HL-60 (cell line): ENCODE results near the gene LRRC17.

Experiments used
- DNase-seq, 2 experiments: peaks; one replicate each; pipeline ENCODE4 v3.0.0-alpha.2; 2010 to 2020; ENCODE audit warnings: low read depth in 1 of 2, low spot score in 1 of 2
- H3K27ac ChIP-seq: fragments of 250-450 bp; sonication (Bioruptor Pico); replicated peaks from 2 replicates; pipeline ENCODE4 v1.5.1; 2020; ENCODE audit warnings: mild to moderate bottlenecking, moderate library complexity
- H3K27me3 ChIP-seq: fragments of 250-450 bp; sonication (Bioruptor Pico); 2 replicates; pipeline ENCODE4 v1.5.1; 2021; ENCODE audit warnings: mild to moderate bottlenecking, moderate library complexity; ENCODE audit not compliant: insufficient read depth, poor library complexity, severe bottlenecking
- H3K4me3 ChIP-seq: replicated peaks from 2 replicates; pipeline ENCODE4 v1.5.1; 2011; ENCODE audit warnings: mild to moderate bottlenecking, control low read depth, low read length; ENCODE audit not compliant: insufficient read depth
- CTCF ChIP-seq: IDR thresholded peaks from one replicate; pipeline ENCODE4 v1.5.1; 2011; ENCODE audit warnings: low read length, control low read depth, inconsistent platforms; ENCODE audit not compliant: insufficient read depth
- GABPA ChIP-seq: IDR thresholded peaks from 2 replicates; pipeline ENCODE4 v1.6.1; 2012; ENCODE audit warnings: low read depth
- POLR2AphosphoS5 ChIP-seq: IDR thresholded peaks from 2 replicates; pipeline ENCODE4 v1.6.1; 2012; ENCODE audit warnings: low read depth
- REST ChIP-seq: IDR thresholded peaks from 2 replicates; pipeline ENCODE4 v1.6.1; 2012; ENCODE audit warnings: low read depth; ENCODE audit not compliant: insufficient replicate concordance
- SPI1 ChIP-seq: IDR thresholded peaks from 2 replicates; pipeline ENCODE4 v1.6.1; 2012; ENCODE audit warnings: low read depth, mild to moderate bottlenecking, borderline replicate concordance

LRRC17 gene

GRCh38 chr7:102916881-102917280 lies 4.1 kb downstream of the LRRC17 start:
- Histone ChIP-seq H3K27ac (no peak overlapping the region), H3K4me3 (no peak overlapping the region), H3K27me3 (no peaks in the 10 kb centered on the region)
- DNase-seq: no peak
- TF ChIP-seq POLR2AphosphoS5 (no peak), CTCF (no peak), REST (no peak), SPI1 (no peak), GABPA (no peak)

GRCh38 chr7:102917436-102918353 lies 4.9 kb downstream of the LRRC17 start:
- no peak for DNase-seq
- no peak overlapping the region for H3K27ac ChIP-seq

More at GRCh38 chr7:102917436-102918353, 4.9 kb downstream of the LRRC17 start:
- H3K27me3 ChIP-seq: no peaks in the 10 kb centered on the region
- H3K4me3 ChIP-seq: no peak overlapping the region
- TF ChIP-seq REST (no peak), SPI1 (no peak), POLR2AphosphoS5 (no peak), GABPA (no peak), CTCF (no peak)
